WTC11 (cell line): ENCODE results near the gene LHPP.

Experiments
- CREB1 ChIP-seq: sonication (generic); formaldehyde crosslinking; IDR thresholded peaks from 2 replicates; pipeline ENCODE4 v1.8.0; 2023; ENCODE audit warnings: mild to moderate bottlenecking, missing genetic modification reagents
- CTCF ChIP-seq: fragments of 200-600 bp; IDR thresholded peaks from 2 replicates; pipeline ENCODE4 v1.8.0; 2022; ENCODE audit warnings: antibody characterized with exemption
- FOXK1 ChIP-seq: sonication (generic); formaldehyde crosslinking; IDR thresholded peaks from 2 replicates; pipeline ENCODE4 v1.8.0; 2022; ENCODE audit warnings: mild to moderate bottlenecking, moderate library complexity, missing genetic modification reagents
- JUN ChIP-seq: sonication (generic); formaldehyde crosslinking; IDR thresholded peaks from 2 replicates; pipeline ENCODE4 v1.8.0; 2023; ENCODE audit warnings: mild to moderate bottlenecking, missing genetic modification reagents
- KAT7 ChIP-seq: sonication (generic); formaldehyde crosslinking; IDR thresholded peaks from 2 replicates; pipeline ENCODE4 v1.8.1; 2023; ENCODE audit warnings: missing genetic modification reagents, mild to moderate bottlenecking, borderline replicate concordance
- MAX ChIP-seq: sonication (generic); formaldehyde crosslinking; IDR thresholded peaks from 2 replicates; pipeline ENCODE4 v1.8.0; 2022; ENCODE audit warnings: mild to moderate bottlenecking, missing genetic modification reagents
- NR3C1 ChIP-seq: sonication (generic); formaldehyde crosslinking; conservative IDR thresholded peaks from 2 replicates; pipeline ENCODE4 v1.8.1; 2023; ENCODE audit warnings: low read depth, mild to moderate bottlenecking, missing genetic modification reagents
- PREB ChIP-seq: sonication (generic); formaldehyde crosslinking; IDR thresholded peaks from 2 replicates; pipeline ENCODE4 v1.8.1; 2022; ENCODE audit warnings: mild to moderate bottlenecking, missing genetic modification reagents, moderate library complexity, borderline replicate concordance
- ZNF425 ChIP-seq: fragments of 250-450 bp; sonication (Bioruptor Pico); conservative IDR thresholded peaks from 2 replicates; pipeline ENCODE4 v1.9.0; 2021; ENCODE audit warnings: mild to moderate bottlenecking

- TF ChIP-seq CTCF: no peak
- TF ChIP-seq KAT7: no peak
- no peak for TF ChIP-seq JUN
- TF ChIP-seq ZNF425 (CRISPR knock-in tag): no peak
- TF ChIP-seq MAX (CRISPR knock-in tag): no peak
- TF ChIP-seq CREB1 (CRISPR knock-in tag): no peak
- no peak for TF ChIP-seq NR3C1 (CRISPR knock-in tag)
- no peak for TF ChIP-seq FOXK1 (CRISPR knock-in tag)
- no peak for TF ChIP-seq PREB (CRISPR knock-in tag)
These were observed 191.7 kb downstream of the LHPP start for GRCh38 chr10:124653311-124653710.
